ENCODE measurements around the gene NINJ1.

NINJ1 gene

DNA sequence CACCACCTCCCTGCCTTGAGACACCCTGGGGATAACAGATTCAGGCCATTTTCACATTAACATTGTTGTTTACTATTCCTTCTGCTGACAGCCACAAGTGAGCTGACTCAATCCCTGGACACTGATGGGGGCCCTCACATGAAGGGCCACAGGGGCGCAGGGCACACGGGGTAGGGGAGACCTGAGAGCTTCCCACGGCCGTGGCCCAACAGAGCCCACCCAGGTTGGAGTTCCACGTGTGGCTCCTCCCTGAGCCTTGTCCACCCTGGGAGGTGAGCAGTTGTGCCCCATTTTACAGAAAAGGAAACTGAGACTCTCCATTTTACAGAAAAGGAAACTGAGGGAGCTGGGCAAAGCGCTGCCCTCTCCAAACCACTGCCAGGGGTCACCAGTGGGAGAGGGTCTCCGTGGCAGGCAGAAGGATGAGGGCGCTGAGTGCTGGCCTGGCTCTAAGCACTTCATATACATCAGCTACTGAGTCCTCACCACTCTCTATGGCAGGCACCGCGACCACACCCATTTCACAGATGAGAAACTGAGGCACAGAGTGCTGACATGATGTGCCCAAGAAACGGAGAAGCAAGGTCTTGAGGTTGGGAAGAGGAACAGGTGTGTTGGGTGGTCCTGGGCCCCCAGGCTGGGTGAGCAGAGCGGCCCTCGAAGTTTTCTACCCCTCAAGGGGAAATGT is 2.3 kb downstream of the NINJ1 start:
- DNase-seq: no peak

DNA sequence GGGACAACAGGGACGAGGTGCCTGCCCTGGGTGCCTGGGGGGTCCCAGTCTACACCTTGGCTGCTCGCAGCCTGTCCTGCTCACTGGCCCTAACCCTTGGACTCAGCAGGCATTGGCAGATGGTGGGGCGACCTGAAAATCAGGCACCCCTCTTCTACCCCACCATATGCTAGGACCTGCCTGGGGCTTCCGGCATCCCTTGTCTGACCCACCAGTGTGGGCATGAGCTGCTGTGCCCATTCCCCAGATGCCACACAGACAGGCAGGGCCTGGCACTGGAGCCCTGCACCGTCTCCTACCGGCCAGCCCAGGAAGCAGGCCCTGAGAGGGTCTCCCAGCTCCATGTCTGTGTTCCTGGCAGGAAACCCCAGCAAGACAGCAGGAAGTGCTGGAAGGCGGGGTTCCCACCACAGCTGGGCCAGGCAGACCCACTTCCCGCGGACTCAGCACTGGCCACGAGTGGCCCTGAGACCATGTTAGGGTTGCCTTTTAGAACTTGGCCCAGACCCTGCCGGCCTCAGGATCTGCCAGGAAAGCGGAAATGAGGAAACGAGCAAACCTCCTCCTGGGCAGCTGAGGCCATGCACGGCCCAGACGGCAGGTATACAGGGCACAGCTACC is 3.1 kb downstream of the NINJ1 start:
- no peak for DNase-seq

DNA sequence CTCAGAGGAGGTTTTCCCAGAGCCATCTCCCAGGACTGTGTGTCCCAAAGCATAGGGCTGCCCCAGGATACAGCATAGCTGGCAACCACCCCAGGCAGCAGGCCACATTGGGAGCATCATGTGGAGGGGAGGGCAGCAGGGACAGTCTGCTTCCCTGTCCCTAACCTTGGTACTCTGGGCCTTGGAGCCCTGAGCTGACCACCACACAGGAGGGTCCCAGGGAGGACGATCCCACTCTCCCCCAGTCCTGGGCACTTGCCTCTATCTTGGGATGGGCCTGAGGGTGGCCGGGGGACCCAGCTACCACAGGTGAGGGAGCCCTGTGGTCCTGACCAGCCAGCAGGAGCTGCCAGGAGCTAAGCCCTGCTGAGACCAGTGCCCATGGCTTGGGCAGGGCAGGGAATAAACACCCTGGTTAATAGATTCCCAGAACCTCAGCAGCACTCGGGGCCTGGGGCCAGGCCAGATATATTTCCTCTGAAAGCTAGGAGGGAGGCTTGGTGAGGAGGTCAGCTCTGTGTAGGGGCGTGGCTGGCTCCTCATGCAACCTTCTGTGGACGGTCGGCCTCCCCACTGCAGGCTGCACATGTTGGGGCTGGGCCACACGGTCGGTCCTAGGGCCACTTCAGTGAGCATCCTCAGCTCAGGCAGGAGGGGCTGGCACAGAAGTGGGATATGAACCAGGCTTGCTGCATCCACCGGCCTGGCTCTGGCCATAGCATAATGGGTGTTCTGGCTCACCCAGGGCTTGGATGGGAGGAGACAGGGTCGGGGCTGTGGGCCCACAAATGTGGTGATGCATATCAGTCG is 4.2 kb downstream of the NINJ1 start:
- no peak for DNase-seq

DNA sequence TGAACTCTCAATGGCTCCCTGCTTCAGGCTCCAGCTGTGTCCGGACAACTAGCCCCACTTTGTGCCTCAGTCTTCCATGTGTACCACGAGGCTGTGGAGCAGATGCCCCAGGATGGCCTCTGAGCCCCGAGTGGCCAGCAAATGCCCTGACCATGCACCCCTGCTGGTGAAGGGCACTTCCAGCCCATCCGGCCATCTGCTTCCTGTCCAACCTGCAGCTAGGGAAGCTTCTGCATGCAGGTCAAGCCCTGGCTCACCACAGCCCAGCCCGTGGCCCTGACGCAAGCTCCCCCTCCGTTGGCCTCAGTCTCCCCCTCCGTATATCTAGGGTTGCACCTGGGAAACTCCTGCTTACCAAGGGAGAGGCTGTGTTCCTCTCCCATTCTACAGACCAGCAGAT is 4.8 kb downstream of the NINJ1 start:
- DNase-seq: no peak

DNA sequence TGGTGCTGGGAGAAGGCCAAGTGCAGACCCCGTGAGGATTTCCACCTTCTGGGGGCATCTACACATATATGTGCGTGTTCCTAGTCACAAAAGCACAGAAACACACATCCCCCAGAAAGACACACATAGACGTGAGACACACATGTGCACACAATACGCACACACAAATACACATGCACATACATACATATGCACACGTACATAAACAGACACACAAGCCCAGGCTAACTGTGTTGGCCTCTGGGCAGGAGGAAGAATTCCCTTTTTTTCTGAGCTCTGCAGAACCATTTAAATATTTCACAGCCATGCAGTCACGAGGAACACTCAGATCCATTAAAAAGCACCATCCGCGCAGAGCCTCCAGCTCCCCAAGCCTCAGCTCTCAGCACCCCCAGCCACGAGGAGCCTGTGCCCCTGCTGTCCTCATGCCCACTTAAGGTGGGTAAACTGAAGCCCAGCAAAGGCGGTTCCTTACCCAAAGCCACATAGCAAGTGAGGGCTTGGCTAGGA is 5.3 kb downstream of the NINJ1 start:
- DNase-seq: no peak

DNA sequence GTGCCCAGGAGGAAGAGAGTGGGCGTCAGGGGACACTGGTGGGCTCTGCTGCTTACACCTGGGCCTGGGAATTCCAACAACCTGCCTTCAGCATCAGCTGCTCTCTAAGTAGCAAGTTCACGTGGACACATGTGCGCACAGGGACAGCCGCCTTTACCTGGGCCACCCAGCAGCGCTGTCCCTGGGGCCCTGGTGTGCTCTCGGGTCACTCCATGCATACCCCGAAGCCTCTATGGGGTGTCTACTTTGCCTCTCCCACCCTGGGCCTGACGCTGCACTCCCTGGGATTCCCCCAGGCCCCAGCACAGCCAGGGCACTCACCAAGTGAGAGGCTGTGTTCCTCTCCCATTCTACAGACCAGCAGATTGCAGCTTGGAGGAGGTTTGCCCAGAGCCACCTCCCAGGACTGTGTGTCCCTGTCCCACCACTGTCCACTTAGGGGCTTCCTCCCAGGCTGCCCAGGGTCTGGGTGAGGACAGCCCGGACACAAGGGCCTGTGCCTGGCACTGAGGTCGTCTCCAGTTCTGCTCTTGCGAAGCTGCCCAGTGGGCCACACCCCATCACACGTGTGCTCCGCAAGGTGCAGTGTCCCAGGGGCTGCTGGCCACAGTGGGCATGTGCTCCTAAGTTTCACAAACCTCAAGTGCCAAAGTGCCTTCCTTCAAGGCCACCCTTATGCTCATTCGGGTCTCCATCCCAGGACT is 5.9 kb downstream of the NINJ1 start:
- DNase-seq: no peak

DNA sequence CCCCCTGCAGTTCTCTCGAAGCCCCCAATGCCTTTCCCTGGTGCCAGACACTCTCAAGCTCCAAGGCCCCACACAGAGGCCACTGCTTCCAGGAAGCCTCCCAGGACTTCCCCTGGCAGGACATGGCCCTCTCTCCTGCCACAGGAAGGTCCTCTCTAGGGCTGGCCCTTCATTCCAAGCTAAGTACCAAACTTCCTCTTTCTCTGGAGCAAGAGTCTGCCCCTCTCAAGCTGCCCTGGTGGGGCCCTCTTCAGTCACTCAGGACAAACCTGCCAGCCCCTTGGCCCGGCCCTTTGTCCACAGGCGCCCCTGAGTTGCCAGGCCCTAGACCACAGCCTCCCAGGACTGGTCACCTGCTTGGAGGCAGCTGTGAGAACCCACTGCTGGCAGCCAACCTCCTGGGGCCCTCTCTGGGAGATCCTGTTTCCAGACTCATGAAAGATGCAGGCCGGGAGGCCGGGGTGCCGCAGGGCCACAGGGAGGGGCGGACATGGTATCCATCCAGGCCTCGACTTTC is 6.6 kb downstream of the NINJ1 start:
- no peak for DNase-seq

DNA sequence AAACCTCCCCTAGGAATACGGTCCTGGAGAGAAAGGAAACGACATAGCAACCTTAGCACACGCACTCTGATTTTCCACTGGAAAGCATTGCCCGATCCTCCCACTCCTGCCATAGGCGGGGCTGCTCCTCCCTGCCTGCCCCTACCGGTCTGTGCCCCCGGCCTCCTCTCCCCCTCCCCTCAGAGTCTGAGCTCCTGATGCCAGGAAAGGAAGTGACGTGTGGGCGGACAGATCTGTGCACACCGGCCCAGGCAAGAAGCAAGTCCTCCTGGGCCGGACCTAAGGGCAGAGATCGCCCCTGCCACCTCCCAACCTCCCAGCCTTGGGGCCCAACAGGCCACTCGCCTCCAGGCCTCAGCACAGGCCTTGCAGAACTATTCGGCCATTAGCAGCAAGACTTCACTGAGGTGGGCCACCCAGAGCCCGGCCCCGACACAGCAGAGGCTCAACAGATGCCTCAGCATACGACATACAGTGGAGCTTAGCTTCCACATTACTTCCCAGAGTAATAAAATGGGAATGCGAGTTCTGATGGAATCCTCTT is 7.2 kb downstream of the NINJ1 start:
- DNase-seq: no peak

DNA sequence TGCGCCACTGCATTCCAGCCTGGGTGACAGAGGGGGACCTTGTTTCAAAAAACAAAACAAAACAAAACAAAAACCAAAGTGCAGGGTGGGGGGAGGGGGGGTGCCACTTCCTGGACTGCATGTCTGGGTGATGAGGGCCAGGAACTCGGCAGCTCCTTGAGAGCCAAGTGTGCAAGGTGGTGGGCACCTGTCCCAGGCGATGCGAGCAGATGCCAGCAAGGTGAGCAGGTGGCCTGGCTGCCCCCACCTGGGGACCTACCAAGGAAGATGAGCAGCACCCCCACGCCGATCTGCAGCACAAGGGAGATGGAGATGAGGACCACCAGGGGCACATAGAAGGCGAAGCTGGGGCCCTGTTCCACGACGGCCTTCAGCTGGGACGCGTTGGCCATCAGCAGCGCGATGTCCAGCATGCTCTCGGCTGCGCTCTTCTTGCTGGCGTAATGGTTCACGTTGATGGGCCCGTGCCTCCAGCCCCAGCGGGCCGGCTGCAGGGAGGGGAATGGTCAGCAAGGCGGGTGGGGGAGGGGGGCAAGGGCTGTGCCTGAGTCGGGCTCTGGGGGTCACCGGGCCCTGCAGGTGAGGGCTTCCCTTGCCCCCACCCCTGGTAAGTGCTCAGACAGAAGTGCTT is 7.8 kb downstream of the NINJ1 start:
- no peak for DNase-seq

DNA sequence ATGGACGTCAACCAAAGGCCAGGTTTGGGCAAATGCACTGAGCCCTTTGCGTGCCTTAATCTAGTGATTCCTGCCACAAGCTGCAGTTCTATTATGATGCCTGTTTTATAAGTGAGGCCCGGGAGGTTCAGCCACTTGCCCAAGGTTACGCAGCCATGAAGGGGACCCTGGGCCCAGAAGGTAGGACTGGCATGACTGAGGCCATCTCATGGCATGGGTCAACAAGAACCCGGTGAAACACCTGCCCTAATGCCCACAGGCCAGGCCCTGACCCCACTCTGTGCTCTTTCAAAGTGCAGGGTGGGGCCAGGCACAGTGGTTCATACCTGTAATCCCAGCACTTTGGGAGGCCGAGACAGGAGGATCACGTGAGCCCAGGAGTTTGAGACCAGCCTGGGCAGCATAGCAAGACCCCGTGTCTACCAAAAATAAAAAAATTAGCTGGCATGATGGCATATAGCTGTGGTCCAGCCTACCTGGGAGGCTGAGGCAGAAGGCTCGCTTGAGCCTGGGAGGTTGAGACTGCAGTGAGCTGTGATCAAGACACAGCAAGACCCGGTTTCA is 8.6 kb downstream of the NINJ1 start:
- no peak for DNase-seq

DNA sequence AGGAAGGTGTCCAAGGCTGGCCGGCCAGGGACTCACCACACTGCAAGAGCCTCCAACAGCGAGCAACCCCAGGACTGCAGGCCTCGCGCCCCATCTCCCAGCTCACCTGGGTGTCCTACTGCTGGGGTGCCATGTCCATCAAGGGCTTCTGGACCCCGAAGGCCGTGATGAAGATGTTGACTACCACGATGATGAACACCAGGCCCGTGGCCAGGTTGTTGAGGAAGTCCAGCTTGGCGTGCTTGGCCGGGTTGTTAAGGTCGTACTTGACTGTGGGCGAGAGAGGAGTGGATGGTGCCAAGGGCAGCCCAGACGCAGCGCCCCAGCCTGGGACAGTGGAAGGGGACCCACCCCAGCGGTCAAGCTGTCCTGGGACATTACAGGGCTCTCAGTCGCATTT is 9.3 kb downstream of the NINJ1 start:
- no peak for DNase-seq

DNA sequence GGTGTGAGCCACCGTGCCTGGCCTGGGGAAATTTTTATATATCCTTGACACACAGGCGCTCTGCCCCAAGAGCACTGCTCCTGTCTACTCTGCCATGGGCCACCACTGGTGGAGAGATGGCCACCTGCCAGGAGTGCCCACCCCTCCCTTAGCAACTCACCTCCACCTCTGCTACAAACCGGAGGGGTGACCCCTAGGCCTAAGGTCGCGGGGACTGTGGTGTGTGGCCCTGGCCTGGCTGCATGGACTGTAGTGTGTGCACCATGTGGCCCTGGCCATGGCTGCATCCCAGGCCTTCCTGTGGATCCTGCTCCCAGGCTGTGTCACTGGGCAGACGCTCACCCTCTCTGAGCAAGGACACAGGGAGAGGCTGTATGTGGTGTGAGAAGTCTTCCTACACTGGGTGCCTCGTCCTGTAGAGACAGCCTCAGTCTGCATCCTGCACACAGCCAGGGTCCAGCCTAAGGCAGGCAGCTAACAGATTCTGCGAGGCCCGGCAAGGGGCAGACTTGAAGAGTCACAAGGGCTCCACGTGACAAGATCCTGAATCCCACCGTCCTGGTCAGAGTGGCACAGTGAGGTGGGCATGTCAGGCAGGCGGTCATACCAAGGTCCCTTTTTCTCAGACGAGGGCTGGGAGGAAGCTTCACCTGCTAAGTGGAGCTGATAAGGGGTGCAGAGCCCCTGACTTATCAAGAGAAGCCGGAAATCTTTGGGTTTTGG is 10.3 kb downstream of the NINJ1 start:
- DNase-seq: no peak

DNA sequence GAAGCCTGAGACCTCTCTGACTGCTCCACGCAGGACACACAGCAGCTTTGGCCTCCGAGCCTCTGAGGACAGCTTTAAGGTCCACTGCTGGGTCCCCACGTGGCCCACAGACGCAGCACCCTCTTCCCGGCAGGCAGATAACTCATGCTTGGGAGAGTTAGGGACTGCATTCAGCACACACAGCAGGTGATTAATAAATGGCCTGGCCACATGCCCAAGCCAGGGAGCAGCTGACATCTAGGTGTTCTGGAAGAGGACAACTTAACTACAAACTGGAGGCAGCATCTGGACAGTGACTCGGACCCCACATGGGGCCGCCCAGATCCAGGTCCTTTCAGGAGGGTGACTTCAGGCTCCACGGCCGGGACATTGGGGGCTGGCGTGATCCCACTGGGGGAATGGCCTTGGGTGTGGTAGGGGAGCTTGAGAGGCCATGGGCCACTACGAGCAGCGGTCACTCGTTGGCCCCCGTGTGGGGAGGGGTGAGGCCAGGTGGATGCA is 11.3 kb downstream of the NINJ1 start:
- DNase-seq: peak; percentile 0

DNA sequence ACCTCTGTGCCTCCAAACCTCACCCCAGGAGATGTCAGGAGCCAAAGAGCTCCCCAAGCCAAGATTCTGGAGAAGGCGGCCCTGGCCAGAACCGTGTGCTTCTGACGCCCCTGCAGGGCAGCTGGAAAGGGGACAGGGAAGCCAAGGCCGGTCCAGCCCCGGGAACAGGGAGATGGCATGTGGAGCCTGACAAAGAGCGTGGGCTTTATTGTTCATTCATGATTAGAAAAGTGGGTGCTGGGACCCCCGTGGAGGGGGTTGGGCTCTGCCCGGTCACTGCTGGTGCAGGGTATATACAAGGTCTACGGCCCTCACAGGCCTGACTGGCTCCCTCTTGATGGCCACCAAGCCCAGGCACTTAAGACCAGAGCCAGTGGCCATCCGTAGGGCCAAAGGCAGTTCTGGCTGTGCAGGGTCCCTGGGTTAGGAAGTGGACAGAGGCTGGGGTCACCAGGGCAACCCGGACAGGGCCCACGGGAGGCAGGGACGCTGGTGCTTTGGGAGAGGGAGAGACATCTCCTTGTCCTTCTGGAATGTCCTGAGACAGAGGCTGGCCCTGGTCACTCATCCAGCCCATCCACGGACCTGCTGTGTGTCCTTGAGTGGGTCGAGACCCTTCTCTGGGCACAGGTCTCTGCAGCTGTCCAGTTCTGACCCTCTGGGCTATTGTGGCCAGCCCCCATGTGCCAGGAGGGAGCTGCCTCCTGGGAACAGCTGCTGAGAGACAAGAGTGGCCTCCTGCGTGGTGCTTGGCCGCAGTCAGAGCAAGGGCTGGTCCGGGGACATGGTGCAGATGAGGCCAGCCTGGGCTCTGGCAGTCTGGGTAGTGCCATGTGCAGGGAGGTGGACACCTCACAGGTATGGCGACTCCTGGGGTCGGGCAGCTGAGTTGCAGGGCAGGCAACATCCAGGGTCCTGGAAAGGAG is 12.5 kb downstream of the NINJ1 start:
- DNase-seq: peak; percentile 0

DNA sequence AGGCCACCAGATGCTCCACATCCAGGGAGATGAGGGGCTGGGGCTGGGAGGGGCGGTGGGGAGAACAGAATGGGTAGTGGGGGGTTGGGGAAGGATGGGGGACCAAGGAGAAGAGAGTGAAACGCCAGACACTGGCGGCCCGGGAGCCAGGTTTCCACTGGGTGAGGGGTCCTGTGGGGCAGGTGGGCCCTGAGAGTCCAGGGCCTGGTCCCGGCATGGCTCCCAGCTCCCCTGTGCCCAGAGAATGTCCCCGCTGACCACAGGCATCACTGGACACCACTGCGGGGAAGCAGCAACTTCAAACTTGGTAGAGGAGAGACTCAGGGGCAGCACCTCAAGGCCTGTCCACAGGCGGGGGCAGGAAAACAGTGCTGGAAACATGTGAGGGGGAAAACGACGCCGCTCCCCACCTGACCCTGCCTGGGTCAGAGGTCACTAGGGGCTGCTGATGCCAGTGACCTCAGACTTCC is 13.2 kb downstream of the NINJ1 start:
- DNase-seq: peak; percentile 0

DNA sequence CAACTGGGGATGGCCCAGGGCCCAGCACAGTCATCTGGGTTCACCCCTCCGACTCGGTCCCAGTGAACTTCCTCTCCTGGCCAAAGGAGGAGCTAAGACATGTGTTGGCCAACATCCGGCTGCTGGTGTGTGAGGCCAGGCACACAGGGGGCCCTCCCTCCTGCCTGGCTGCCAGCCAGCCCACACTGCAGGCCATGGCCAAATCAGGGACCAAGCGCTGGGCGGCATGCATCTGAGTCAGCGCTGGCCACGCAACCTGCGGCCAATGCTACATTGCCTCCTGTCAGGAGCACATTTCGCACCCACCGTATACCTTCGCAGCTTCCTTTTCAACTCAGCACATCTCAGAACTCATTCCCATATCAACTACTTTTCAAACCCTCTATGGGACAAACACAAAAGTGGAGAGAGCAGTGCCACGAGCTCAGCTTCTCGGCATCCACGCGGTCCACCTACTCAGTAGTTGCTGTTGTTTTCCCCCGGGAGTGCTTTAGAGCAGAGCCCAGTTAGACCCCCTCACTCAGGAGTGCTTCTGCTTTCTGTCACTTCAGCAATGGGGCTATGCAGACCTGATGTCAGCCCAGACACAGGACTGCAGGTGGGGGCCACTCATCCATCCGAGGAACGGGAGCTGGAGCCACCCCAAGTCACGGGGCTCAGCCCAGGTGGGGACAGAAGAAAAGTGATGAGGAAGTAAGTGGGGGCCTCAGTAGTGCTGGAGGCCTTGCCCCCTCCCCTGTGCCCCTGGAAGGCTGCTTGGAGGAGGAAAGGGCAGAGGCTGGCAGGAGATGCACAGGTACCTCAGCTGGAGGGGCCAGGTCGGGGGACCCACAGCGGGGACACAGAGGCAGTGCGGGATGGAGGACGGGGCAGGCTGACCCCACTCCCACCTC is 13.9 kb downstream of the NINJ1 start:
- DNase-seq: peak; percentile 86

DNA sequence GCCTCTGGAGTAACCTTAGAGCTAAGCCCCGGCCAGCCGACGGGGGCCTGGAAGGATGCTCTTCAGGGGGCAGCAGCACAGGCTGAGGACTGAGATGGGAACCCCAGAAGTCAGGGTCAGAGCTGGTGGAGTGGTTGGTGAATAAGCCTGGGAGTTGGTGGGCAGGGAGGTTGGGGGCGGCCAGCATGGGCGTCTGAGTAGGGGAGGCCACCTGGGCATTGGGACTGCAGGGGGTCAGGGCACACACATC is 14.4 kb downstream of the NINJ1 start:
- no peak for DNase-seq

DNA sequence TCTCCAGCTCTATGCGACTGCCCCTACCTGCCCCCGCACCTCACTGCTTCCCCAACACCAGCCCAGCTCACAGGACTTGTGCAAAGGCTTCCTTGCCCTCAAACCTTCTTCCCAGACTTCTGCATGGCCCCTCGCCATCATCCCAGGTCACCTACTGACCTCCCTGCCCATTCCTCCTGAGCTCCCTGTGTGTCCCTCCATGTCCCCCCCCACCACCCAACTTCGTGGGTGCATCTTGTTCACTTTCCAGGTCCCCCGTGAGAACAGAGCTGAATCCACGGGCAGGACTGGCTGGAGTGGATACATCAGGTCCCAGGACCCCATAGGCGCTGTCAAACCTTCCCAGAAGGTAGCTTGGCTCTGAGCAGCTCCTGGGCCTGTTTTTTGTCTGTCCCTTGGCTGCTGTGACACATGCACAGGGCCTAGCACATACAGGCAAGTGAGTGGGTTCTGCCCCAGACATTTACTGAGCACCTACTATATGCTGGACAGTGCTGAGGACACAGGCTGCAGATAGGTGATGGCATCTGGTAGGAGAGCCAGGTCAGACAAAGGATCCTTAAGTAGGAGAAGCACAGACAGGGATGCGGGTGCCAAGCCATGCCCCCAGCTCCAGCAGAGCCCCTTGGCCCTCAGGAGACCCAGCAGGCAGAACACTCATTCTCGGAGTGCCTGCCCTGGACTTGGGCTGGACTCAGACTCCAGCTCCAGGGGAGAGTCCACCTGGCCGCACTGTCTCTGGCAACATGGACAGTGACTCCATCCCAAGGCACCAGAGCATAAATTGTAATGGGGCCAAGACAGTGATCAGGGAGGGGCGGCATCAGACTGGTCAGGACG is 15.0 kb downstream of the NINJ1 start:
- peak; percentile 10 for DNase-seq
